Effector memory CD8-positive, alpha-beta T cell (primary cell): ENCODE data around the gene RGS1.
"Not testable (repeated sequence)": the region's sequence is repeated elsewhere in the genome, so short reads cannot be mapped to it uniquely, and the experiment has no call there.

Experiments used
- ATAC-seq: fragments of 150-1000 bp; cut with Tn5 transposase; replicated peaks from 2 replicates; pipeline ENCODE4 v1.10.0; 2021; ENCODE audit warnings: mild to moderate bottlenecking, moderate library complexity
- DNase-seq, 3 experiments: peaks; one replicate each; pipeline ENCODE4 v3.0.0; 2021
- H3K27ac Mint-ChIP-seq, 2 donors: one replicate each; pipeline ENCODE4 v1.8.0; 2022; ENCODE audit warnings: mild to moderate bottlenecking in 2 of 2, mixed read lengths in 2 of 2, moderate library complexity in 2 of 2
- H3K27me3 Mint-ChIP-seq, 2 donors: one replicate each; pipeline ENCODE4 v1.8.0; 2022; ENCODE audit warnings: mixed read lengths in 2 of 2
- H3K36me3 Mint-ChIP-seq: one replicate; pipeline ENCODE4 v1.8.0; 2022; ENCODE audit warnings: mild to moderate bottlenecking, moderate library complexity, mixed read lengths; ENCODE audit not compliant: insufficient read depth
- H3K4me1 Mint-ChIP-seq, 2 donors: one replicate each; pipeline ENCODE4 v1.8.0; 2022; ENCODE audit warnings: low read depth in 2 of 2, mixed read lengths in 2 of 2
- H3K4me3 Mint-ChIP-seq, 2 donors: one replicate each; pipeline ENCODE4 v1.8.0; 2022; ENCODE audit warnings: mild to moderate bottlenecking in 2 of 2, mixed read lengths in 2 of 2, moderate library complexity in 2 of 2
- H3K9me3 Mint-ChIP-seq, 2 donors: one replicate each; pipeline ENCODE4 v1.8.0; 2022; ENCODE audit warnings: mixed read lengths in 2 of 2
- total RNA-seq, 9 experiments: gene quantifications; one replicate each; lab custom pipeline; 2026; lab: John Stamatoyannopoulos, UW

Gene RGS1
- total RNA-seq, result 69.0 to 690 (median 268) reads per million in 9 experiments

GRCh38 chr1:192575499-192576189 lies at the start of gene RGS1:
Gene RGS1, plus strand, starts transcription at chr1:192575773. Its CDS starts 20 bp downstream, at chr1:192575793.
- Mint-ChIP-seq H3K4me3 (peak within 1 kb of the TSS; percentile 79 to 87), H3K9me3 (peaks cover 0 to 9% of the 10 kb centered on the region in 2 donors), H3K4me1 (peaks cover 29 to 65% of the 10 kb centered on the region in 2 donors), H3K36me3 (peaks cover 52% of the 10 kb centered on the region), H3K27ac (peak within 1 kb of the TSS; percentile 96 to 100), H3K27me3 (no peaks in the 10 kb centered on the region)
- peak; percentile 64 to 85 (median 74) for DNase-seq
- ATAC-seq, result peak; percentile 83

GRCh38 chr1:192527111-192527795 lies 48.3 kb upstream of the RGS1 start:
- Mint-ChIP-seq H3K4me3 (no peak overlapping the region), H3K27ac (no peak overlapping the region), H3K4me1 (peaks cover 18 to 26% of the 10 kb centered on the region in 2 donors), H3K9me3 (no peaks in the 10 kb centered on the region), H3K27me3 (no peaks in the 10 kb centered on the region), H3K36me3 (no peaks in the 10 kb centered on the region)
- no peak for ATAC-seq
- DNase-seq, result no peak

- ATAC-seq (no peak), DNase-seq (no peak)
- Mint-ChIP-seq H3K36me3 (no peaks in the 10 kb centered on the region), H3K27ac (no peak overlapping the region), H3K4me3 (no peak overlapping the region), H3K9me3 (no peaks in the 10 kb centered on the region), H3K4me1 (peaks cover 18 to 26% of the 10 kb centered on the region in 2 donors), H3K27me3 (no peaks in the 10 kb centered on the region)
Observed at GRCh38 chr1:192527950-192528349, 47.6 kb upstream of the RGS1 start.

- peaks cover 18 to 26% of the 10 kb centered on the region in 2 donors for H3K4me1 Mint-ChIP-seq
- ATAC-seq (no peak), DNase-seq (no peak)
- peak overlapping the region; percentile 7 to 83 for H3K27ac Mint-ChIP-seq
- H3K27me3 Mint-ChIP-seq, result no peaks in the 10 kb centered on the region
- no peaks in the 10 kb centered on the region for H3K36me3 Mint-ChIP-seq
- H3K4me3 Mint-ChIP-seq, result no peak overlapping the region
- no peaks in the 10 kb centered on the region for H3K9me3 Mint-ChIP-seq
Observed at GRCh38 chr1:192529031-192529755, 46.4 kb upstream of the RGS1 start.

GRCh38 chr1:192529811-192530210 lies 45.8 kb upstream of the RGS1 start:
- H3K4me3 Mint-ChIP-seq, result peak overlapping the region in 1 of 2 donors; percentile 20
- peak overlapping the region; percentile 7 to 83 for H3K27ac Mint-ChIP-seq
- no peak for ATAC-seq
- no peaks in the 10 kb centered on the region for H3K9me3 Mint-ChIP-seq
- DNase-seq, result no peak
- peaks cover 15 to 26% of the 10 kb centered on the region in 2 donors for H3K4me1 Mint-ChIP-seq
- no peaks in the 10 kb centered on the region for H3K36me3 Mint-ChIP-seq
- H3K27me3 Mint-ChIP-seq, result no peaks in the 10 kb centered on the region

- H3K27ac Mint-ChIP-seq, result peak overlapping the region in 1 of 2 donors; percentile 83
- ATAC-seq (peak; percentile 61), DNase-seq (no peak)
- H3K27me3 Mint-ChIP-seq, result no peaks in the 10 kb centered on the region
- peak overlapping the region; percentile 9 to 20 for H3K4me3 Mint-ChIP-seq
- no peaks in the 10 kb centered on the region for H3K9me3 Mint-ChIP-seq
- peaks cover 15 to 26% of the 10 kb centered on the region in 2 donors for H3K4me1 Mint-ChIP-seq
- no peaks in the 10 kb centered on the region for H3K36me3 Mint-ChIP-seq
Observed at GRCh38 chr1:192530254-192530653, 45.3 kb upstream of the RGS1 start.

GRCh38 chr1:192531037-192531703 lies 44.4 kb upstream of the RGS1 start:
- peaks cover 15 to 26% of the 10 kb centered on the region in 2 donors for H3K4me1 Mint-ChIP-seq
- H3K36me3 Mint-ChIP-seq, H3K4me3 Mint-ChIP-seq, H3K9me3 Mint-ChIP-seq, H3K27me3 Mint-ChIP-seq, DNase-seq: not testable (repeated sequence)
- peak; percentile 89 for ATAC-seq
- peak overlapping the region in 1 of 2 donors; percentile 16 for H3K27ac Mint-ChIP-seq

GRCh38 chr1:192534666-192535065 lies 40.9 kb upstream of the RGS1 start:
- ATAC-seq, result no peak
- H3K27ac Mint-ChIP-seq, result no peak overlapping the region
- no peaks in the 10 kb centered on the region for H3K9me3 Mint-ChIP-seq
- H3K36me3 Mint-ChIP-seq, result no peaks in the 10 kb centered on the region
- DNase-seq, result no peak
- peaks cover 22 to 36% of the 10 kb centered on the region in 2 donors for H3K4me1 Mint-ChIP-seq
- H3K27me3 Mint-ChIP-seq, result no peaks in the 10 kb centered on the region
- no peak overlapping the region for H3K4me3 Mint-ChIP-seq

GRCh38 chr1:192535916-192536664 lies 39.5 kb upstream of the RGS1 start:
- H3K36me3 Mint-ChIP-seq, result no peaks in the 10 kb centered on the region
- no peaks in the 10 kb centered on the region for H3K9me3 Mint-ChIP-seq
- peaks cover 18 to 32% of the 10 kb centered on the region in 2 donors for H3K4me1 Mint-ChIP-seq
- no peak for ATAC-seq
- H3K27ac Mint-ChIP-seq, result peak overlapping the region in 1 of 2 donors; percentile 98
- H3K4me3 Mint-ChIP-seq, result no peak overlapping the region
- no peaks in the 10 kb centered on the region for H3K27me3 Mint-ChIP-seq
- no peak for DNase-seq

- Mint-ChIP-seq H3K27ac (peak overlapping the region; percentile 89 to 98), H3K27me3 (no peaks in the 10 kb centered on the region), H3K4me1 (peaks cover 24 to 45% of the 10 kb centered on the region in 2 donors), H3K36me3 (peaks cover 3% of the 10 kb centered on the region), H3K4me3 (peak overlapping the region; percentile 64 to 73), H3K9me3 (no peaks in the 10 kb centered on the region)
- ATAC-seq (peak; percentile 87), DNase-seq (peak in 1 of 3 experiments; percentile 24)
Observed at GRCh38 chr1:192538407-192539296, 36.9 kb upstream of the RGS1 start.

- H3K4me3 Mint-ChIP-seq, result peak overlapping the region; percentile 64 to 73
- H3K4me1 Mint-ChIP-seq, result peaks cover 29 to 48% of the 10 kb centered on the region in 2 donors
- H3K9me3 Mint-ChIP-seq, result no peaks in the 10 kb centered on the region
- peak overlapping the region; percentile 89 to 98 for H3K27ac Mint-ChIP-seq
- H3K27me3 Mint-ChIP-seq, result no peaks in the 10 kb centered on the region
- peaks cover 3% of the 10 kb centered on the region for H3K36me3 Mint-ChIP-seq
- DNase-seq (no peak), ATAC-seq (peak; percentile 55)
Observed at GRCh38 chr1:192539297-192540092, 36.1 kb upstream of the RGS1 start.
